GM10266 (cell line): ENCODE results near the gene SAMD4A.

ENCODE experiments used
- DNase-seq: peaks from one replicate; pipeline ENCODE4 v3.0.0; 2012; ENCODE audit errors: extremely low spot score
- CTCF ChIP-seq: IDR thresholded peaks from 2 replicates; pipeline ENCODE4 v1.5.1; 2012; ENCODE audit warnings: mild to moderate bottlenecking, low read depth; ENCODE audit not compliant: control insufficient read depth, insufficient read depth; ENCODE audit errors: missing control alignments

Gene SAMD4A

GRCh38 chr14:54566410-54567223, at the start of gene SAMD4A:
SAMD4A (plus strand) TSS chr14:54567128; CDS start chr14:54567917, 789 bp downstream.
- DNase-seq, result peak; percentile 82
- TF ChIP-seq CTCF, result peak; percentile 25

GRCh38 chr14:54524410-54524809, 42.5 kb upstream of the SAMD4A start:
- no peak for DNase-seq
- no peak for TF ChIP-seq CTCF

GRCh38 chr14:54528973-54529372, 38.0 kb upstream of the SAMD4A start:
- no peak for TF ChIP-seq CTCF
- no peak for DNase-seq

- no peak for DNase-seq
- TF ChIP-seq CTCF, result no peak
These were observed 37.1 kb upstream of the SAMD4A start for GRCh38 chr14:54529811-54530210.

GRCh38 chr14:54532111-54533012, 34.6 kb upstream of the SAMD4A start:
- no peak for TF ChIP-seq CTCF
- peak; percentile 46 for DNase-seq

GRCh38 chr14:54533100-54533499, 33.8 kb upstream of the SAMD4A start:
- DNase-seq, result no peak
- TF ChIP-seq CTCF, result no peak
